ENCODE measurements around the gene CENPP.

CENPP gene

DNA sequence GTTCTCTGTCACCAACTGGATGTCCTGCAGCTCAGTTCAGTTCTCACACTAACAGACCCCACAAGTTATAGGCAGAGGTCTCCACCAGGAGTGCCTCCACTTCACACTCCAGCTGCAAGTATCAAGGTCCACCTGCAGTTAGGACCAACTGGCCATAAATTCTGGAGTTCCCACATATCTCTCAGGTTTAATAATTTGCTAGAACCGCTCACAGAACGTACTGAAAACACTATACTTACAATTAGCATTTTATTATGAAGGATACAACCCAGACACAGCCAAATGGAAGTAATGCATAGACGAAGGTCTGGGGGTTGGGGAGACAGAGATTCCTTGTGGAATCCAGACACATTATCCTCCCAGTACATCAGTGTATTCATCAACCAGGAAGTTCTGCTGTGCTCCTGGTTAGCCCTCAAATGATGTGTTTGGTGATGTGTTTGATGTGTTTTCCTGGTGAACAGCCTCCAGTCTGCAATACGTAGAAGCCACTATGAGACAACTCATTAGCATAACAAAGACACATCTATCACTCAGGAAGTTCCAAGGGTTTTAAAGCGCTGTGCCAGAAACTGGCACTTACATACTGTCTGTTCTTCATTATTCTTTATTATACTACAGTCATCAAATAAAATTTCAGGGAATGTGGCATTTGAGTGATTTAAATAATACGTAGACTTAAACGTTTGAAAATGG, 53.3 kb downstream of the CENPP start:
- peaks cover 21% of the 10 kb centered on the region for H3K4me1 Mint-ChIP-seq (ENCODE audit: low read depth)
- no peak for DNase-seq (ENCODE audit: low spot score)
- H3K27ac Mint-ChIP-seq, result peak overlapping the region; percentile 27

DNA sequence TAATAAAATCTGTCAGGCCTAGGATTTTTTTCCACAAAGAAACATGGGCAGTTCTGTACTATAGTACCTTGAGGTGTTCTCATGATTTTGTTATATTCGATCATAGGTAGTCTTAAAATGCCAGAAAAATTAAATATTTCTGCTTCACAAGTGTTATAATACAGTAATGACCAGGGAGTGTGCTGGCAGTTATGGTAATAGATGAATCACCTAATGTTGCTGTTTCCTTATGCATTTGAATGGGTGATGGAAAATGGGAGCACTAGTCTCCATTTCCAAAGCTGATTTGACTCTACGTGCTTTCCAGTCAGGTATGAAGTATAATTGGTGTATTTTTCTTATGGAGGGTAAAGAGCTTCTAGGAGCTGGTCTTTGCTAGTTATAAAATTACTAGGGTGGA, 54.9 kb downstream of the CENPP start:
- no peaks in the 10 kb centered on the region for H3K27me3 Mint-ChIP-seq (ENCODE audit: low read depth)
- H3K9me3 Mint-ChIP-seq, result peaks cover 6% of the 10 kb centered on the region
- peaks cover 18% of the 10 kb centered on the region for H3K36me3 Mint-ChIP-seq (ENCODE audit: low read depth)
- H3K4me1 Mint-ChIP-seq (ENCODE audit: low read depth), result peaks cover 21% of the 10 kb centered on the region
- no peak overlapping the region for H3K4me3 Mint-ChIP-seq
- no peak for DNase-seq (ENCODE audit: low spot score)
- no peak overlapping the region for H3K27ac Mint-ChIP-seq

More for the DNA sequence above, 53.3 kb downstream of the CENPP start:
- H3K36me3 Mint-ChIP-seq (ENCODE audit: low read depth), result peaks cover 28% of the 10 kb centered on the region
- peaks cover 20% of the 10 kb centered on the region for H3K9me3 Mint-ChIP-seq
- no peak overlapping the region for H3K4me3 Mint-ChIP-seq
- H3K27me3 Mint-ChIP-seq (ENCODE audit: low read depth), result no peaks in the 10 kb centered on the region

DNA sequence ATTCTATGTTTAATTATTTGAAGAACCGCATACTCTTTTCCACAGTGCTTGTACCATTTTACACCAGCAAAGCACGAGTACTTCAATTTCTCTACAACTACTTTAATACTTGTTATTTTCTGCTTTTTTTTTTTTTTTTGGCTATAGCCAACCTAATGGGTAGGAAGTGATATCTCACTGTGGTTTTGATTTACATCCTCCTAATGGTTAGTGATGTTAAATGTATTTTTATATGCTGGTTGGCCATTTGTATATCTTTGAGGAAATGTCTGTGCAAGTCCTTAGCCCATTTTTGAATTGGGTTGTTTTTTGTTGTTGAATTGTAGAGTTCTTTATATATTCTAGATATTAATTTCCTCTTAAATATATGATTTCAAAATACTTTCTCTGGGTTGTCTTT, 56.0 kb downstream of the CENPP start:
- no peaks in the 10 kb centered on the region for H3K9me3 Mint-ChIP-seq

DNA sequence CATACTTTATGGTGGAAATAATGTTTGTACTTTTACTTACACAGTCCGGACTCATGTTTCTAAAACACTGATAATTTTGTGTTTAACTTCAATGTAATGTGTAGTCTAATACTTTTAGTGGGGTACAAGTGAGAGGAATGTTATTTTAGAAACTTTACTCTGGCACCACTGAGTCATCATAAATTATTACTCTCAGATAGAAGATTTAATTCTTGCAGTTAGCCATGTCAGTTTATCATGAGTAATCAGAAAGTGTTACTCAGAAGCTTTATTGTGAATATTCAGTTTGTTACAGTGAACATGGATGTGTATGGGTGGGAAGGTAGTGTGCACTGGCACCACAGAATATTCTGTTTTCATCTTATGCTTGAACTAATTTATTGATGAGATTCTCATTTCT, 58.6 kb downstream of the CENPP start:
- Mint-ChIP-seq H3K9me3 (no peaks in the 10 kb centered on the region), H3K4me1 (ENCODE audit: low read depth) (peaks cover 4% of the 10 kb centered on the region), H3K27me3 (ENCODE audit: low read depth) (no peaks in the 10 kb centered on the region), H3K36me3 (ENCODE audit: low read depth) (peaks cover 12% of the 10 kb centered on the region), H3K4me3 (no peak overlapping the region), H3K27ac (no peak overlapping the region)
- no peak for DNase-seq (ENCODE audit: low spot score)

More for the DNA sequence above, 56.0 kb downstream of the CENPP start:
- Mint-ChIP-seq H3K36me3 (ENCODE audit: low read depth) (peaks cover 14% of the 10 kb centered on the region), H3K4me3 (no peak overlapping the region), H3K27me3 (ENCODE audit: low read depth) (no peaks in the 10 kb centered on the region), H3K27ac (no peak overlapping the region), H3K4me1 (ENCODE audit: low read depth) (peaks cover 21% of the 10 kb centered on the region)
- DNase-seq (ENCODE audit: low spot score), result no peak

GRCh38 chr9:92385001-92385400, 59.2 kb downstream of the CENPP start:
- H3K4me1 Mint-ChIP-seq (ENCODE audit: low read depth), result no peaks in the 10 kb centered on the region
- H3K27ac Mint-ChIP-seq, result no peak overlapping the region
- peaks cover 7% of the 10 kb centered on the region for H3K36me3 Mint-ChIP-seq (ENCODE audit: low read depth)
- H3K27me3 Mint-ChIP-seq (ENCODE audit: low read depth), result no peaks in the 10 kb centered on the region
- no peak for DNase-seq (ENCODE audit: low spot score)
- H3K9me3 Mint-ChIP-seq, result no peaks in the 10 kb centered on the region
- no peak overlapping the region for H3K4me3 Mint-ChIP-seq

DNA sequence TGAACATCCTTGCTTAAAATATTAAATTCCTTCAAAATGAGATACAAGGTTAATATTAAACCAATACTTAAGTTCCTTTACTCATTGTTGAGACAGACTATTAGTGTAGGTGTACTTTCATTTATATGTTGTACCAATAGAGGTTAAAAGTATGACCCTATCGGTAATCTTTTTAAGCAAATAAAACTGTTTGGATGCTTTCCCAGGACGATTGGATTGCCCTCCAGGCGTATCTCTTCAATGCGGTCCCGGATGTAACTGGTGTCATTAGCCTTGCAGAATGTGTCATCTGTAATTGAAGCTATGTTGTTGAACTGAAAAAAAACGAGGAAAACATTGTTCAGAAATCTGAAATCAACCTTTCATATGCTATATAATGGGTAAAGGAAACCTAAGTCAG, 59.7 kb downstream of the CENPP start:
- no peak overlapping the region for H3K4me3 Mint-ChIP-seq
- no peak overlapping the region for H3K27ac Mint-ChIP-seq
- no peaks in the 10 kb centered on the region for H3K27me3 Mint-ChIP-seq (ENCODE audit: low read depth)
- no peaks in the 10 kb centered on the region for H3K9me3 Mint-ChIP-seq
- no peak for DNase-seq (ENCODE audit: low spot score)
- no peaks in the 10 kb centered on the region for H3K4me1 Mint-ChIP-seq (ENCODE audit: low read depth)
- H3K36me3 Mint-ChIP-seq (ENCODE audit: low read depth), result peaks cover 7% of the 10 kb centered on the region

- Mint-ChIP-seq H3K27me3 (ENCODE audit: low read depth) (no peaks in the 10 kb centered on the region), H3K4me3 (no peak overlapping the region), H3K27ac (no peak overlapping the region), H3K4me1 (ENCODE audit: low read depth) (no peaks in the 10 kb centered on the region), H3K9me3 (no peaks in the 10 kb centered on the region), H3K36me3 (ENCODE audit: low read depth) (peaks cover 7% of the 10 kb centered on the region)
- no peak for DNase-seq (ENCODE audit: low spot score)
These were observed 60.2 kb downstream of the CENPP start for GRCh38 chr9:92385953-92386352.

DNA sequence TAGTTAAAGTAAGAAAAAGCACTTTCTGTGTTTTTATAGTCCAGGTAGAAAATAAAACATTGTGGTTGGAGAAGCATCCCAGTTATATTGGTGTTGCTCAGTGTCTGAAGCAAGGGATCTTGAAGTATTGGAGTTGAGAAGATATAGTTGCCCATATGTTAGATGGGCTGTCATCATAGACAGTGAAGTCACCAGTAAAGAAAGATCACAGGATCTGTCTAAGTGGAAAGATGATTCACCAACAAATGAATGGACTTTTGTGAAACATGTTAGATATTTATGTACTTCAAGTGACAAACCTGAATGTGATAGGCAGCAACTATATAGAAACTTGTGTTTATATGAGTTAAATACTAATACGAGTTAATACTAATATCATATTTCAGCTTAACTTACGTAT, 66.9 kb downstream of the CENPP start:
- DNase-seq (ENCODE audit: low spot score), result no peak
- Mint-ChIP-seq H3K36me3 (ENCODE audit: low read depth) (peaks cover 3% of the 10 kb centered on the region), H3K27ac (no peak overlapping the region), H3K4me1 (ENCODE audit: low read depth) (no peaks in the 10 kb centered on the region), H3K9me3 (no peaks in the 10 kb centered on the region), H3K27me3 (ENCODE audit: low read depth) (no peaks in the 10 kb centered on the region), H3K4me3 (no peak overlapping the region)

DNA sequence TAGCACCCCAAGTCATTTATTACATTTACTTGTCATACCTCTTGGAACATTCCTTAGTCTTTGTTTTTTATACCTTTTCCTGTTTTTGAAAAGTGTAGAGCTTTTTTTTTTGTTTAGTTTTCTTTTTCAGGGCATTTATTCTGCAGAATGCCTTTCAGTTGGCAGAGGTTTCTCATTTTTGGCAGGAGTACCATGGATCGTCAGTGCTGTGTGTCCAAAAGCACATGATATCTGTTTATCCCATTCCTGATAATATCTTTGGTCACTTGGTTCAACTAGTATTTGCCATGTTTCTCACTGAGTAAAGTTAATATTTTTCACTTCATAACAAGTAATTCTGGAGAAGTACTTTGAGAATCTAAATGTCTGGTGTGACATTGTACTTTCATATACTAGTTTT, 67.9 kb downstream of the CENPP start:
- Mint-ChIP-seq H3K36me3 (ENCODE audit: low read depth) (peaks cover 3% of the 10 kb centered on the region), H3K9me3 (no peaks in the 10 kb centered on the region), H3K27me3 (ENCODE audit: low read depth) (no peaks in the 10 kb centered on the region), H3K4me1 (ENCODE audit: low read depth) (no peaks in the 10 kb centered on the region), H3K4me3 (no peak overlapping the region), H3K27ac (no peak overlapping the region)
- no peak for DNase-seq (ENCODE audit: low spot score)

GRCh38 chr9:92395617-92396016, 69.9 kb downstream of the CENPP start:
- Mint-ChIP-seq H3K4me1 (ENCODE audit: low read depth) (no peaks in the 10 kb centered on the region), H3K9me3 (no peaks in the 10 kb centered on the region), H3K36me3 (ENCODE audit: low read depth) (peaks cover 3% of the 10 kb centered on the region), H3K4me3 (no peak overlapping the region), H3K27ac (no peak overlapping the region), H3K27me3 (ENCODE audit: low read depth) (no peaks in the 10 kb centered on the region)
- DNase-seq (ENCODE audit: low spot score), result no peak

GRCh38 chr9:92397853-92398252, 72.1 kb downstream of the CENPP start:
- no peak overlapping the region for H3K27ac Mint-ChIP-seq
- H3K9me3 Mint-ChIP-seq, result no peaks in the 10 kb centered on the region
- peaks cover 3% of the 10 kb centered on the region for H3K4me1 Mint-ChIP-seq (ENCODE audit: low read depth)
- no peaks in the 10 kb centered on the region for H3K27me3 Mint-ChIP-seq (ENCODE audit: low read depth)
- H3K36me3 Mint-ChIP-seq (ENCODE audit: low read depth), result peaks cover 3% of the 10 kb centered on the region
- no peak overlapping the region for H3K4me3 Mint-ChIP-seq
- no peak for DNase-seq (ENCODE audit: low spot score)

DNA sequence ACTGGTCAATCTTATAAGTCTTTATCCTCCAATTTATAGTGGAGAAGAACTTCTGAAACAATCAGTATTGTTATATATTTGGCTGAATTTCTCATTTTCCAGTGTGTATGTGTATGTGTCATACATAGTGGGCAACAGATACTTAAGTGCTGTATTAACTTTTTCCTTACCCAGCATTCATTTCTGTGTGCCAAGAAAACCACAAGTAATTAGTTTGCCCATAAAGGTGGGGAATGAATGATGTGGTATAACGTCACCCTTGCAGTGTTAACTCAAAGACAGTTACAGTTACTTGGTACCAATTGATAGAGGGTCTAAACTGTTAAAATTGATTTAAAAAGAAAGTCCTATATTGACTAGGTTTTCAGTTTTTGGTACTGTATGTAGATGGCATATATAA, 76.6 kb downstream of the CENPP start:
- Mint-ChIP-seq H3K4me3 (no peak overlapping the region), H3K27me3 (ENCODE audit: low read depth) (no peaks in the 10 kb centered on the region), H3K4me1 (ENCODE audit: low read depth) (peaks cover 27% of the 10 kb centered on the region), H3K27ac (no peak overlapping the region), H3K9me3 (no peaks in the 10 kb centered on the region), H3K36me3 (ENCODE audit: low read depth) (peaks cover 3% of the 10 kb centered on the region)
- DNase-seq (ENCODE audit: low spot score), result no peak

GRCh38 chr9:92402826-92403745, 77.3 kb downstream of the CENPP start:
- peaks cover 3% of the 10 kb centered on the region for H3K36me3 Mint-ChIP-seq (ENCODE audit: low read depth)
- no peaks in the 10 kb centered on the region for H3K27me3 Mint-ChIP-seq (ENCODE audit: low read depth)
- no peaks in the 10 kb centered on the region for H3K9me3 Mint-ChIP-seq
- H3K27ac Mint-ChIP-seq, result no peak overlapping the region
- peaks cover 27% of the 10 kb centered on the region for H3K4me1 Mint-ChIP-seq (ENCODE audit: low read depth)
- DNase-seq (ENCODE audit: low spot score), result no peak
- H3K4me3 Mint-ChIP-seq, result no peak overlapping the region

DNA sequence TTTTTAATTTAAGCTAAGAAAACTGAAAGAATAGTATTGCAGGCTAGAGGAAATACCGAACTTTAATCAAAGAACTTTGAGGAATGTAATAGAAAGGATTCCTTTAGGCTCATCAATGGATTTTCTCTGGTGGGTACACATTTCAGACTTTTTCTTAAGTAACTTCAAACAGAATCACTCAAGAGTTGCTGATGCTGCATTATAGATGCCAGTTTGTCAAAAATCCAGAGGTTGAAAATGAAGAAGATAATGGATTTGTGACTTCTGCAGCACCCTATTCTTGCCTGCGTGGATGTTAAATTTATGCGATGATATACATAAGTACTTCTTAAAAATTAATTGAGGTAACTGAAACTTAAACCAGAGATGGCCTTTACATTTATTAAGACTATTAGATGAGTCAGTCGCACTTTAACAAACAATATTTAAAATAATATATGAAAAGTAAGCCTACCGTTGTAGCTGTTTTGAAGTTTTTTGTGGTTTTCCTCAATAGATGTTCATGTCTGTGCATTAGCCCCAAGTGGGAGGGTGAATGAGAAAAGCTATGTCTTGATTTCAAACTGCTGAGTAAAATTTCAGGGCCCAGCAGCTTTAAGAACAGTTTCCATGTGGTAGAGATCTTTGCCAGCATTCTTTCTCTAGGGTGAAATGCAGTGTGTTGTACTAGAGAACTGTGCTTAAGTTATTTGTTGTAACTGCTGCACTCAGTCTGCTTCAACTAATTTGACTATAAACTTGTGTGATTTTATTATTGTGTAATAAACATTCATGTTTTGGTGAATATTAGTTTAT, 78.5 kb downstream of the CENPP start, which contains the start of gene OGN:
OGN (minus strand) TSS at position 537 of the 795 bp plus-strand sequence. CDS start 1,171 bp downstream, outside the sequence.
- no peaks in the 10 kb centered on the region for H3K27me3 Mint-ChIP-seq (ENCODE audit: low read depth)
- H3K4me3 Mint-ChIP-seq, result no peak within 1 kb of the TSS
- no peak for DNase-seq (ENCODE audit: low spot score)
- H3K27ac Mint-ChIP-seq, result no peak within 1 kb of the TSS
- H3K9me3 Mint-ChIP-seq, result no peaks in the 10 kb centered on the region
- H3K36me3 Mint-ChIP-seq (ENCODE audit: low read depth), result peaks cover 3% of the 10 kb centered on the region
- peaks cover 27% of the 10 kb centered on the region for H3K4me1 Mint-ChIP-seq (ENCODE audit: low read depth)

Data from T-helper 2 cell treated with Interferon-gamma antibody and Interleukin-4, amounts not matched to agents 5 μg/mL and 100 μg/mL, for 36 hours (primary cell).